HG02678 (cell line): Measurements from ENCODE around the gene COBLL1.
A peak's percentile ranks its signal among the peaks of the same experiment; 100 is the strongest.
"Not testable (repeated sequence)": the region's sequence is repeated elsewhere in the genome, so short reads cannot be mapped to it uniquely, and the experiment has no call there.

ENCODE experiments used
- ATAC-seq: cut with Tn5 transposase; IDR thresholded peaks from one replicate; pipeline ENCODE4 v1.9.1; 2021; ENCODE audit warnings: mild to moderate bottlenecking, moderate library complexity; ENCODE audit not compliant: unreplicated experiment

The COBLL1 gene

GRCh38 chr2:164719996-164720941 lies 121.4 kb downstream of the COBLL1 start:
- no peak for ATAC-seq

GRCh38 chr2:164717000-164717803 lies 124.4 kb downstream of the COBLL1 start:
- ATAC-seq = no peak

GRCh38 chr2:164714471-164714870 lies 127.2 kb downstream of the COBLL1 start:
- ATAC-seq = no peak

- peak; percentile 39 for ATAC-seq
These were observed 129.9 kb downstream of the COBLL1 start for GRCh38 chr2:164711766-164712138.

GRCh38 chr2:164710837-164711765 lies 130.5 kb downstream of the COBLL1 start:
- peak; percentile 41 for ATAC-seq

- ATAC-seq = not testable (repeated sequence)
These were observed 131.3 kb downstream of the COBLL1 start for GRCh38 chr2:164710252-164710836.

- no peak for ATAC-seq
These were observed 135.1 kb downstream of the COBLL1 start for GRCh38 chr2:164706522-164706921.

GRCh38 chr2:164705412-164706167 lies 136.0 kb downstream of the COBLL1 start:
- no peak for ATAC-seq

GRCh38 chr2:164703915-164704706 lies 137.5 kb downstream of the COBLL1 start:
- no peak for ATAC-seq

- no peak for ATAC-seq
These were observed 140.1 kb downstream of the COBLL1 start for GRCh38 chr2:164701565-164701964.

GRCh38 chr2:164700390-164700789 lies 141.2 kb downstream of the COBLL1 start:
- no peak for ATAC-seq

- peak; percentile 56 for ATAC-seq
These were observed 143.7 kb downstream of the COBLL1 start for GRCh38 chr2:164697688-164698461.

GRCh38 chr2:164696634-164697033 lies 145.0 kb downstream of the COBLL1 start:
- ATAC-seq = no peak

GRCh38 chr2:164694275-164694695 lies 147.3 kb downstream of the COBLL1 start:
- ATAC-seq = no peak

GRCh38 chr2:164693834-164694233 lies 147.8 kb downstream of the COBLL1 start:
- ATAC-seq = no peak

- no peak for ATAC-seq
These were observed 148.2 kb downstream of the COBLL1 start for GRCh38 chr2:164693390-164693789.

GRCh38 chr2:164692958-164693357 lies 148.7 kb downstream of the COBLL1 start:
- no peak for ATAC-seq

GRCh38 chr2:164692114-164692513 lies 149.5 kb downstream of the COBLL1 start:
- ATAC-seq = no peak
